Heart left ventricle (tissue), 16 donors: ENCODE measurements around the gene ORM1. TPM values are rescaled to one million over a fixed set of nuclear protein-coding genes. Genes with fewer than 3 reads are reported as not detected.
"Not testable (repeated sequence)": the region's sequence is repeated elsewhere in the genome, so short reads cannot be mapped to it uniquely, and the experiment has no call there.

ENCODE experiments used
- ATAC-seq, 4 donors: fragments of 200-7000 bp; cut with Tn5 transposase; one replicate each; pipeline ENCODE4 v1.9.1; 2020 to 2022; ENCODE audit warnings: moderate library complexity in 4 of 4, mild to moderate bottlenecking in 3 of 4, moderate number of reproducible peaks in 1 of 4
- DNase-seq, 5 donors: peaks; one replicate each; pipeline ENCODE4 v3.0.0-alpha.2; 2020
- H3K27ac ChIP-seq, 12 donors: fragments of 200-600 bp; sonication (generic) in 4 of 12; one replicate each; pipeline versions ENCODE4 v1.5.0 to v1.8.0; 2016 to 2022; ENCODE audit warnings: mild to moderate bottlenecking in 2 of 12
- H3K27me3 ChIP-seq, 9 donors: fragments of 200-600 bp; sonication (generic) in 2 of 9; one replicate each; pipeline versions ENCODE4 v1.5.1 to v1.8.0; 2016 to 2022; ENCODE audit warnings: mild to moderate bottlenecking in 3 of 9
- H3K36me3 ChIP-seq, 9 donors: fragments of 200-600 bp; sonication (generic) in 2 of 9; one replicate each; pipeline versions ENCODE4 v1.5.0 to v1.8.0; 2018 to 2022; ENCODE audit warnings: mild to moderate bottlenecking in 2 of 9
- H3K4me1 ChIP-seq, 12 donors: fragments of 200-600 bp; sonication (generic) in 4 of 12; one replicate each; pipeline versions ENCODE4 v1.5.0 to v1.8.0; 2016 to 2022; ENCODE audit warnings: mild to moderate bottlenecking in 3 of 12
- H3K4me3 ChIP-seq, 12 donors: fragments of 200-600 bp; sonication (generic) in 4 of 12; one replicate each; pipeline versions ENCODE4 v1.5.0 to v1.8.0; 2017 to 2022; ENCODE audit warnings: mild to moderate bottlenecking in 9 of 12, moderate library complexity in 4 of 12
- H3K9me3 ChIP-seq, 12 donors: fragments of 200-600 bp; sonication (generic) in 4 of 12; one replicate each; pipeline versions ENCODE4 v1.5.0 to v1.8.0; 2016 to 2022; ENCODE audit warnings: mild to moderate bottlenecking in 1 of 12
- POLR2A ChIP-seq, 2 donors: fragments of 450-650 bp; IDR thresholded peaks; one replicate each; pipeline ENCODE4 v1.6.1; 2017; ENCODE audit warnings: antibody characterized with exemption in 2 of 2, mild to moderate bottlenecking in 2 of 2, moderate library complexity in 2 of 2
- WGBS, 4 donors: extraction: QIAGEN DNeasy Blood & Tissue Kit in 2 of 4; methylation state at CpG; one replicate each; pipeline versions ENCODE4 v1.1.5 to v1.1.7; 2013 to 2018; 5-methylcytosine and 5-hydroxymethylcytosine counted together
- intact Hi-C, 10 donors: fragments of 100-400 bp; cut with DNase I; formaldehyde crosslinking; loops; one replicate each; pipeline versions ENCODE4 v1.11.1 to v1.14.2; 2022
- polyA plus RNA-seq, 2 donors: library from polyadenylated mRNA; stranded (reverse); fragments of 200-250 nt; gene quantifications; one replicate each; pipeline ENCODE4 v1.2.3, GENCODE V29; 2013
- total RNA-seq, 9 donors: library from RNA; depleted of rRNA in 2 of 9; stranded (reverse); fragments of >200 nt in 2 of 9; fragmentation: NEBNext Ultra II Directional in 3 of 9; extraction: Animal tissue kit (Norgen Biotek cat#: 25700) in 3 of 9; gene quantifications; one replicate each; pipeline versions ENCODE4 v1.1.0 to v1.2.4, GENCODE V29; 2016 to 2023
- TF ChIP-seq, protein P1 (sequence below), 12 donors: fragments of 200-600 bp; sonication (generic) in 4 of 12; IDR thresholded peaks; one replicate each; pipeline versions ENCODE4 v1.5.0 to v1.8.0; 2018 to 2022; ENCODE audit warnings: antibody characterized with exemption in 12 of 12, mild to moderate bottlenecking in 5 of 12
- donor health status: ischemic (EF 13 %, LVEDD 7.1; RV severe dilation, severe dysfunction).
- donor health status: healthy with polysubstance abuse.
- donor health status: DM: no; HTN: yes; CAD: no.
- donor health status: DM: no; HTN: no; CAD: no.
- donor health status: ischemic (EF 25% LVEDD 6.9; RV normal size, moderate dysfunction).
- donor health status: ischemic (EF 25% LVEDD 5.7; RV mildly dilated, moderate dysfunction).
- donor health status: healthy.
- donor health status: DM: yes; HTN: yes; CAD: no.
- donor health status: ischemic (EF 35%, LVEDD 5.7; RV mildly dilated, moderate dysfunction).
- donor health status: nonischemic (EF 11% LVEDD 7.7; RV severe dilation, severe dysfunction).
- donor health status: DM: yes; HTN: yes; CAD: no.
- donor health status: PGD.
- donor health status: ischemic (EF 29% LVEDD 5.4; RV normal size, mild dysfunction).
- donor health status: nonischemic (EF 23%, LVEDD 6.1; RV moderate dilation, normal function).

Gene ORM1
- total and polyA plus RNA-seq, 11 donors = 0.51 to 1.00 (median 0.80) TPM; not detected in 8

DNA sequence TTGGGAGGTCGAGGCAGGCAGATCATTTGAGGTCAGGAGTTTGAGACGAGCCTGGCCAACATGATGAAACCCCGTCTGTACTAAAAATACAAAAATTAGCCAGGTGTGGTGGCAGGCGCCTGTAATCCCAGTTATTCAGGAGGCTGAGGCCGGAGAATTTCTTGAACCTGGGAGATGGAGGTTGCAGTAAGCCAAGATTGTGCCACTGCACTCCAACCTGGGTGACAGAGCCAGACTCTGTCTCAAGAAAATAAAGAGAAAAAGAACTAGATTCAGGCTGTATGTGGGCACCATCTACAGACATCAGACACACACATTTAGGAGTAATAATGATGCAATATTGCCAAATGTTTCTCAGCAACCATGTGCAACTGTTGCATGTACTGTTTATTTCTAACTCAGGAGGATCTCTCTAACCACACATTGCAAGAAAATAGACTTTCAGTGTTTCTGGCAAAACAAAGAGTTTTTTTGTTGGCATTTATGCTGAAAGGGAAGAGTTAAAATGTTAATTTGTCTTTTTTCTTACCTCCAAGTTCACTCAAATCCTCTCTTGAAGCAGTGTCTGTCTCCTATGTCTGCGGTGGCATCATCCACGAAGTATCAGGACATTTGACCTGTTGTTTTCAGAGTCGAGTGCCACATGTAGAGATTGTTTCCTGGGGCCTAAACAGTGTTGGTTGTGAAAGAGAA lies 5.1 kb upstream of the ORM1 start:
- peaks cover 0 to 7% (median 0%) of the 10 kb centered on the region in 9 donors for H3K27me3 ChIP-seq
- TF ChIP-seq, protein P1, sequence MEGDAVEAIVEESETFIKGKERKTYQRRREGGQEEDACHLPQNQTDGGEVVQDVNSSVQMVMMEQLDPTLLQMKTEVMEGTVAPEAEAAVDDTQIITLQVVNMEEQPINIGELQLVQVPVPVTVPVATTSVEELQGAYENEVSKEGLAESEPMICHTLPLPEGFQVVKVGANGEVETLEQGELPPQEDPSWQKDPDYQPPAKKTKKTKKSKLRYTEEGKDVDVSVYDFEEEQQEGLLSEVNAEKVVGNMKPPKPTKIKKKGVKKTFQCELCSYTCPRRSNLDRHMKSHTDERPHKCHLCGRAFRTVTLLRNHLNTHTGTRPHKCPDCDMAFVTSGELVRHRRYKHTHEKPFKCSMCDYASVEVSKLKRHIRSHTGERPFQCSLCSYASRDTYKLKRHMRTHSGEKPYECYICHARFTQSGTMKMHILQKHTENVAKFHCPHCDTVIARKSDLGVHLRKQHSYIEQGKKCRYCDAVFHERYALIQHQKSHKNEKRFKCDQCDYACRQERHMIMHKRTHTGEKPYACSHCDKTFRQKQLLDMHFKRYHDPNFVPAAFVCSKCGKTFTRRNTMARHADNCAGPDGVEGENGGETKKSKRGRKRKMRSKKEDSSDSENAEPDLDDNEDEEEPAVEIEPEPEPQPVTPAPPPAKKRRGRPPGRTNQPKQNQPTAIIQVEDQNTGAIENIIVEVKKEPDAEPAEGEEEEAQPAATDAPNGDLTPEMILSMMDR (IDR thresholded peaks at IDR 0.05) = no peak
- TF ChIP-seq POLR2A (IDR thresholded peaks at IDR 0.05) = no peak
- H3K4me1 ChIP-seq = no peaks in the 10 kb centered on the region
- H3K36me3 ChIP-seq = no peaks in the 10 kb centered on the region
- H3K27ac ChIP-seq = no peak overlapping the region
- intact Hi-C loops = no loop called here
- peaks cover 0 to 5% (median 0%) of the 10 kb centered on the region in 12 donors for H3K9me3 ChIP-seq
- H3K4me3 ChIP-seq = no peak overlapping the region
- 78 to 83% (median 81%) methylated on average over 8 of the region's 8 CpGs for WGBS, 4 donors
- ATAC-seq (no peak), DNase-seq (no peak)

DNA sequence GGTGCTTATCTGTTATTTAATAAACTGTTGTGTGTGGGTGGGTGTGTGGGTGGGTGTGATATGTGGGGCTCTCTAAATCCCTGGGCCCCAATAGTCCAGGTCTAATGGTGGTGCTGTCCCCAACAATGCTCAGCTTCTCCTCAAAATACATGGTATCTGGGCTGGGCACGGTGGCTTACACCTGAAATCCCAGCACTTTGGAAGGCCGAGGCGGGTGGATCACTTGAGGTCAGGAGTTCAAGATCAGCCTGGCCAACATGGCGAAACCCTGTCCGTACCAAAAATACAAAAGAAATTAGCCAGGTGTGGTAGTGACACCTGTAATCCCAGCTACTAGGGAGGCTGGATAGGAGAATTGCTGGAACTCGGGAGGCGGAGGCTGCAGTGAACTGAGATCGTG lies 4.5 kb upstream of the ORM1 start:
- Histone ChIP-seq H3K27me3 (peaks cover 0 to 7% (median 0%) of the 10 kb centered on the region in 9 donors), H3K9me3 (peaks cover 0 to 5% (median 0%) of the 10 kb centered on the region in 12 donors), H3K4me1 (no peaks in the 10 kb centered on the region), H3K36me3 (no peaks in the 10 kb centered on the region), H3K4me3 (no peak overlapping the region), H3K27ac (no peak overlapping the region)
- TF ChIP-seq, protein P1 (IDR thresholded peaks at IDR 0.05) = no peak
- TF ChIP-seq POLR2A (IDR thresholded peaks at IDR 0.05) = no peak
- no peak for ATAC-seq
- no peak for DNase-seq
- intact Hi-C loops = no loop called here
- WGBS, 4 donors = 83 to 90% (median 88%) methylated on average over 8 of the region's 8 CpGs

DNA sequence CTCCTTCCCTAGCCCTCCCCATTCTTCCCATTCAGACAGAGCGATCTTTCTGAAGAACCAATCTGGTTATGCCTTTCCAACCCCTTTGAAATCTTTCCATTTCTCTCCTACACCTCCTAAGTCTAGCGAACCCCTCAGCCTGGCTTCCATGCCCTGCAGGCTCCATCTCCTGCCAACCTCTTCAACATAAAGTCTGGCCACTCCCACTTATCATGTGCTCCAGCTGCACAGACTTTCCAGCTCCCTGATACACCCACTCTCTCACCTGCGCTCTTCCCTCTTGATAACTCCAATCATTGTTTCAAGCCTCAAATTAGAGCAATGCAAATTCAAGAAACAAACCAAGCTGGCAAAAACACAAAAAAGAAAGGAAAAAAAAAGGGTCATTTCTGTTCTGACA lies 3.8 kb upstream of the ORM1 start:
- peaks cover 0 to 5% (median 0%) of the 10 kb centered on the region in 12 donors for H3K9me3 ChIP-seq
- no peak for DNase-seq
- intact Hi-C loops = no loop called here
- no peak overlapping the region for H3K27ac ChIP-seq
- peaks cover 0 to 7% (median 0%) of the 10 kb centered on the region in 9 donors for H3K27me3 ChIP-seq
- H3K4me3 ChIP-seq = no peak overlapping the region
- ATAC-seq = no peak
- no peaks in the 10 kb centered on the region for H3K36me3 ChIP-seq
- WGBS, 4 donors = 79 to 88% (median 82%) methylated on average over 3 of the region's 3 CpGs
- TF ChIP-seq, protein P1 (IDR thresholded peaks at IDR 0.05) = no peak
- no peak for TF ChIP-seq POLR2A (IDR thresholded peaks at IDR 0.05)
- H3K4me1 ChIP-seq = no peaks in the 10 kb centered on the region

DNA sequence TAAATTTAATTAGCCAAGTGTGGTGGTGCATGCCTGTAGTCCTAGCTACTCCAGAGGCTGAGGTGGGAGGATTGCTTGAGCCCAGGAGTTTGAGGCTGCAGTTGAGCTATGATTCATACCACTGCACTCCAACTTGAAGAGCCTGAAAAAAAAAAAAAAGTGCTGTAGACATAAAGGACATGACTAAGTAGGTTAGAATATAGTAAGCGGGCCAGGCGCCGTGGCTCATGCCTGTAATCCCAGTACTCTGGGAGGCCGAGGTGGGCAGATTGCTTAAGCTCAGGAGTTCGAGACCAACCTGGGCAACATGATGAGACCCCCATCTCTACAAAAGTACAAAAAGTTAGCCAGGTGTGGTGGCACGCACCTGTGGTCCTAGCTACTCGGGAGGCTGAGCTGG lies 2.2 kb upstream of the ORM1 start:
- H3K27me3 ChIP-seq, intact Hi-C loops, H3K27ac ChIP-seq, DNase-seq, H3K4me3 ChIP-seq, ATAC-seq, H3K9me3 ChIP-seq, H3K36me3 ChIP-seq, H3K4me1 ChIP-seq: not testable (repeated sequence)
- WGBS, 4 donors = 92 to 96% (median 94%) methylated on average over 7 of the region's 7 CpGs

DNA sequence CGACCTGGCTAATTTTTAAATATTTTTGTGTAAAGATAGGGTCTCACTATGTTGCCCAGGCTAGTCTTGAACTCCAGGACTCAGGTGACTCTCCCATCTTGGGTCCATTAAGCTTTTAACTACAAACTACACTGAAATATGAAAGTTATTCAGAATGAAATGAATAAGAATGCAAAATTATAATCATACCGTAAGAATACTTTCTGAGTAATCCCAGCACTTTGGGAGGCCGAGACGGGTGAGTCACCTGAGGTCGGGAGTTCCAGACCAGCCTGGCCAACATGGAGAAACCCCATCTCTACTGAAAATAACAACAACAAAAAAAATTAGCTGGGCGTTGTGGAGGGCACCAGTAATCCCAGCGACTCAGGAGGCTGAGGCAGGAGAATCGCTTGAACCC lies 1.1 kb upstream of the ORM1 start:
- TF ChIP-seq POLR2A (IDR thresholded peaks at IDR 0.05) = no peak
- TF ChIP-seq, protein P1 (IDR thresholded peaks at IDR 0.05) = no peak

DNA sequence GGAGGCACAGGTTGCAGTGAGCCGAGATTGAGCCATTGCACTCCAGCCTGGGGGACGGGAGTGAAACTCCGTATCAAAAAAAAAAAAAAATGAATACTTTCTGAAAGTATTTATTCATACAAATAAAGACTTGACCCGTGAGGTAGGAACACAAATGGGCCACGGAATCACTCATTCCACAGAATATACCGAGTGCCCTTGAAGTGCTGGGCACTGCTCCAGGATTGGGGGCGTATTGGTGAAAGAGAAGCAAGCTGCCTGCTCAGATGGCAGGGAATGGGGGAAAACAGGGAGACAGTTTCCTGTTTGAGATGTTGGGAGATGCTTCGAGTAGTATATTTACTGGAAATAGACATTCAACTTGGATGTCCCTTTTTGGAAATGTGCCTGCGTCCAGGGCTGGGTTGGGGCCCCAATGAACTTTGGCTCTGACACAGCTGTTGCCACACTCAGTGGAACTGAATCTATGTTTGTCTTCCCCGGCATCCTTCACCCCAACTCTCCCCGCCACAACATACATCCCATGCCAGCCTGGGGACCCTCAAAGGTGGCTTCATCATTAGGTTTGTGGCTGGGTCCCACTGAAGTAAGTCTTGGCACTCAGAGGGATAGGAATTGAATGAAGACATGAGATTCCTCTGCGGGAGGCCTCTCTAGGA lies 609 bp upstream of the ORM1 start:
- H3K27me3 ChIP-seq, ATAC-seq, H3K4me1 ChIP-seq, H3K4me3 ChIP-seq, H3K9me3 ChIP-seq, intact Hi-C loops, H3K36me3 ChIP-seq, DNase-seq, H3K27ac ChIP-seq: not testable (repeated sequence)
- WGBS, 4 donors = 76 to 80% (median 77%) methylated on average over 11 to 12 of the region's 12 CpGs

More for the DNA sequence above, 1.1 kb upstream of the ORM1 start:
- peaks cover 0 to 7% (median 0%) of the 10 kb centered on the region in 9 donors for H3K27me3 ChIP-seq
- ATAC-seq = no peak
- no peaks in the 10 kb centered on the region for H3K9me3 ChIP-seq
- no peaks in the 10 kb centered on the region for H3K36me3 ChIP-seq
- no peak overlapping the region for H3K27ac ChIP-seq
- DNase-seq = no peak
- WGBS, 4 donors = 81 to 92% (median 82%) methylated on average over 8 of the region's 8 CpGs
- no peak overlapping the region for H3K4me3 ChIP-seq
- H3K4me1 ChIP-seq = no peaks in the 10 kb centered on the region
- intact Hi-C loops = no loop called here

DNA sequence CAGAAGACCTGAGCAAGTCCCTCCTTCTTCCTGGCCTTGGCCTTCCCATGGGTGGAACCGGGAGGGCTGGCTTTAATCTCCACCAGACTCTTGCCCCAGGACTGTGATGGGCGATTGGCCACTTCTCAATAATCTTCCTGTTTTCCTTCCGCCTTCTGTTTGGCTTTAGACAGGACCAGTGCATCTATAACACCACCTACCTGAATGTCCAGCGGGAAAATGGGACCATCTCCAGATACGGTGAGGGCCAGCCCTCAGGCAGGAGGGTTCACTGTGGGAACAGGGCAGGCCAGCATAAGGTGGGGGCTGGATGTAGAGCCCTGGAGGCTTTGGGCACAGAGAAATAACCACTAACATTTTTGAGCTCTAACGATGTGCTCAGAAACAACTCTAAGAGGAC lies 951 bp downstream of the ORM1 start:
- H3K36me3 ChIP-seq, H3K9me3 ChIP-seq, H3K4me3 ChIP-seq, H3K4me1 ChIP-seq, ATAC-seq, DNase-seq, H3K27ac ChIP-seq, intact Hi-C loops: not testable (repeated sequence)
- 55 to 73% (median 67%) methylated on average over 6 of the region's 6 CpGs for WGBS, 4 donors
- peaks cover 0 to 10% (median 3%) of the 10 kb centered on the region in 9 donors for H3K27me3 ChIP-seq
